Measurements from ENCODE around the gene RSBN1L. TPM values are rescaled to one million over a fixed set of nuclear protein-coding genes. Genes with fewer than 3 reads are reported as not detected.

RSBN1L gene
- polyA plus RNA-seq, 1 donor from 2014 or later = 24.7 TPM

GRCh38 chr7:77766801-77767605 is 70.7 kb downstream of the RSBN1L start:
- TF ChIP-seq SMC3 (conservative IDR thresholded peaks at IDR 0.05; ENCODE audit: poor library complexity) (no peak), EP300 (conservative IDR thresholded peaks at IDR 0.05; ENCODE audit: poor library complexity, severe bottlenecking) (no peak), RAD21 (conservative IDR thresholded peaks at IDR 0.05) (no peak), POLR2AphosphoS5 (IDR thresholded peaks at IDR 0.05) (no peak), REST (IDR thresholded peaks at IDR 0.05; ENCODE audit: borderline replicate concordance) (no peak), MXI1 (conservative IDR thresholded peaks at IDR 0.05; ENCODE audit: poor library complexity, severe bottlenecking) (no peak)
- Histone ChIP-seq H3K36me3 (ENCODE audit: insufficient read depth, low read length) (peaks cover 6% of the 10 kb centered on the region), H3K79me2 (replicated peaks; ENCODE audit: insufficient read depth, low read length) (peaks cover 15% of the 10 kb centered on the region), H4K20me1 (ENCODE audit: insufficient read depth) (no peaks in the 10 kb centered on the region), H3K4me2 (ENCODE audit: low read length) (no peak overlapping the region), H3K9ac (ENCODE audit: low read length) (no peak overlapping the region), H3K9me2 (ENCODE audit: insufficient read depth, low read length) (no peaks in the 10 kb centered on the region), H3K9me3 (ENCODE audit: low read length) (no peaks in the 10 kb centered on the region), H3F3A (ENCODE audit: insufficient read depth, low read length, poor library complexity, severe bottlenecking) (no peaks in the 10 kb centered on the region), H3K4me3 (ENCODE audit: low read length) (no peak overlapping the region), H2AFZ (ENCODE audit: low read depth, low read length) (no peak overlapping the region), H3K27ac (ENCODE audit: low read length) (no peak overlapping the region), H3K27me3 (ENCODE audit: insufficient read depth, low read depth, low read length) (no peaks in the 10 kb centered on the region)

GRCh38 chr7:77770316-77770715 is 74.1 kb downstream of the RSBN1L start:
- no peak overlapping the region for H2AFZ ChIP-seq (ENCODE audit: low read depth, low read length)
- no peak overlapping the region for H3K4me3 ChIP-seq (ENCODE audit: low read length)
- no peaks in the 10 kb centered on the region for H3F3A ChIP-seq (ENCODE audit: insufficient read depth, low read length, poor library complexity, severe bottlenecking)
- H3K9ac ChIP-seq (ENCODE audit: low read length) = no peak overlapping the region
- H3K9me2 ChIP-seq (ENCODE audit: insufficient read depth, low read length) = no peaks in the 10 kb centered on the region
- no peaks in the 10 kb centered on the region for H3K27me3 ChIP-seq (ENCODE audit: insufficient read depth, low read depth, low read length)
- no peak overlapping the region for H3K4me2 ChIP-seq (ENCODE audit: low read length)
- no peak overlapping the region for H3K27ac ChIP-seq (ENCODE audit: low read length)
- TF ChIP-seq SMC3 (conservative IDR thresholded peaks at IDR 0.05; ENCODE audit: poor library complexity) = no peak
- no peak for TF ChIP-seq MXI1 (conservative IDR thresholded peaks at IDR 0.05; ENCODE audit: poor library complexity, severe bottlenecking)
- no peaks in the 10 kb centered on the region for H4K20me1 ChIP-seq (ENCODE audit: insufficient read depth)
- no peaks in the 10 kb centered on the region for H3K79me2 ChIP-seq (replicated peaks; ENCODE audit: insufficient read depth, low read length)
- peaks cover 6% of the 10 kb centered on the region for H3K36me3 ChIP-seq (ENCODE audit: insufficient read depth, low read length)
- no peaks in the 10 kb centered on the region for H3K9me3 ChIP-seq (ENCODE audit: low read length)

- TF ChIP-seq MXI1 (conservative IDR thresholded peaks at IDR 0.05; ENCODE audit: poor library complexity, severe bottlenecking) = no peak
- no peak for TF ChIP-seq POLR2AphosphoS5 (IDR thresholded peaks at IDR 0.05)
- TF ChIP-seq TAF1 (IDR thresholded peaks at IDR 0.05; ENCODE audit: low read depth) = no peak
- TF ChIP-seq REST (IDR thresholded peaks at IDR 0.05; ENCODE audit: borderline replicate concordance) = no peak
- TF ChIP-seq SMC3 (conservative IDR thresholded peaks at IDR 0.05; ENCODE audit: poor library complexity) = no peak
- no peak for TF ChIP-seq CTCF (IDR thresholded peaks at IDR 0.05; ENCODE audit: poor library complexity, severe bottlenecking)
- no peak for TF ChIP-seq EP300 (conservative IDR thresholded peaks at IDR 0.05; ENCODE audit: poor library complexity, severe bottlenecking)
- TF ChIP-seq RAD21 (conservative IDR thresholded peaks at IDR 0.05) = no peak
- no peak for TF ChIP-seq EZH2 (IDR thresholded peaks at IDR 0.05; ENCODE audit: borderline replicate concordance, insufficient read depth, low read length, poor library complexity, severe bottlenecking)
- Histone ChIP-seq H3K27me3 (ENCODE audit: insufficient read depth, low read depth, low read length) (no peaks in the 10 kb centered on the region), H4K20me1 (ENCODE audit: insufficient read depth) (no peaks in the 10 kb centered on the region), H3K4me2 (ENCODE audit: low read length) (no peak overlapping the region), H3K9me3 (ENCODE audit: low read length) (no peaks in the 10 kb centered on the region), H3K79me2 (replicated peaks; ENCODE audit: insufficient read depth, low read length) (no peaks in the 10 kb centered on the region), H3K36me3 (ENCODE audit: insufficient read depth, low read length) (peaks cover 6% of the 10 kb centered on the region), H3K27ac (ENCODE audit: low read length) (no peak overlapping the region), H3K9me2 (ENCODE audit: insufficient read depth, low read length) (no peaks in the 10 kb centered on the region), H3K4me3 (ENCODE audit: low read length) (no peak overlapping the region), H2AFZ (ENCODE audit: low read depth, low read length) (no peak overlapping the region), H3K9ac (ENCODE audit: low read length) (no peak overlapping the region), H3F3A (ENCODE audit: insufficient read depth, low read length, poor library complexity, severe bottlenecking) (no peaks in the 10 kb centered on the region)
These were observed 75.6 kb downstream of the RSBN1L start for GRCh38 chr7:77771901-77772300.
